CD4-positive, alpha-beta memory T cell (primary cell): ENCODE results near the gene UCN. TPM values are rescaled to one million over a fixed set of nuclear protein-coding genes. Genes with fewer than 3 reads are reported as not detected.

ENCODE experiments used
- CTCF ChIA-PET: fragments of 350-600 bp; sonication (Branson Sonifier 250); formaldehyde crosslinking; loops from one replicate; lab custom pipeline; 2021; ENCODE audit warnings: inconsistent platforms; ENCODE audit not compliant: partially characterized antibody; lab: Charles Lee
- POLR2A ChIA-PET: fragments of 350-600 bp; sonication (Branson Sonifier 250); formaldehyde crosslinking; loops from one replicate; lab custom pipeline; 2021; ENCODE audit not compliant: partially characterized antibody; lab: Charles Lee
- DNase-seq, 5 donors: peaks; one replicate each; pipeline versions ENCODE4 v3.0.0 to v3.0.0-alpha.2; 2020 to 2022; ENCODE audit warnings: mixed read lengths in 1 of 5
- H3K27ac ChIP-seq: one replicate; pipeline ENCODE4 v1.7.0; 2013; ENCODE audit warnings: low read depth, low read length
- H3K27me3 ChIP-seq: 2 replicates; pipeline ENCODE4 v1.7.0; 2013; ENCODE audit warnings: mild to moderate bottlenecking, low read length, moderate library complexity; ENCODE audit not compliant: insufficient read depth
- H3K36me3 ChIP-seq: 2 replicates; pipeline ENCODE4 v1.7.0; 2013; ENCODE audit warnings: mild to moderate bottlenecking, low read length, moderate library complexity; ENCODE audit not compliant: insufficient read depth
- H3K4me1 ChIP-seq: 2 replicates; pipeline ENCODE4 v1.7.0; 2013; ENCODE audit warnings: mild to moderate bottlenecking, low read length, moderate library complexity; ENCODE audit not compliant: insufficient read depth
- H3K4me3 ChIP-seq, 2 donors: one replicate each; pipeline ENCODE4 v1.7.0; 2013; ENCODE audit warnings: low read length in 2 of 2, mild to moderate bottlenecking in 1 of 2
- H3K9me3 ChIP-seq, 2 donors: one replicate each; pipeline ENCODE4 v1.7.0; 2013; ENCODE audit warnings: low read length in 2 of 2, control low read depth in 1 of 2; ENCODE audit not compliant: control insufficient read depth in 1 of 2
- H3K27ac Mint-ChIP-seq, 7 donors: one replicate each; pipeline ENCODE4 v1.8.0; 2020 to 2021; ENCODE audit warnings: mixed read lengths in 7 of 7, mild to moderate bottlenecking in 6 of 7, inconsistent platforms in 3 of 7, moderate library complexity in 3 of 7
- H3K27me3 Mint-ChIP-seq, 2 donors: one replicate each; pipeline ENCODE4 v1.8.0; 2020 to 2021; ENCODE audit warnings: mixed read lengths in 2 of 2
- H3K36me3 Mint-ChIP-seq, 2 donors: one replicate each; pipeline ENCODE4 v1.8.0; 2020 to 2021; ENCODE audit warnings: mixed read lengths in 2 of 2, inconsistent platforms in 1 of 2, mild to moderate bottlenecking in 1 of 2
- H3K4me1 Mint-ChIP-seq, 4 donors: one replicate each; pipeline ENCODE4 v1.8.0; 2020 to 2021; ENCODE audit warnings: mixed read lengths in 4 of 4, mild to moderate bottlenecking in 1 of 4
- H3K4me3 Mint-ChIP-seq, 8 donors: one replicate each; pipeline ENCODE4 v1.8.0; 2020 to 2021; ENCODE audit warnings: mixed read lengths in 8 of 8, mild to moderate bottlenecking in 7 of 8, moderate library complexity in 6 of 8, inconsistent platforms in 3 of 8
- H3K9me3 Mint-ChIP-seq, 8 donors: one replicate each; pipeline ENCODE4 v1.8.0; 2020 to 2021; ENCODE audit warnings: mixed read lengths in 8 of 8, mild to moderate bottlenecking in 5 of 8, inconsistent platforms in 3 of 8, moderate library complexity in 1 of 8
- intact Hi-C: fragments of 100-400 bp; cut with micrococcal nuclease; formaldehyde crosslinking; loops from one replicate; pipeline ENCODE4 v1.15.1; 2023
- polyA plus RNA-seq, 2 donors: library from polyadenylated mRNA; unstranded; fragments of 300-500 nt; fragmentation: Illumina TruSeq; gene quantifications; one replicate each; pipeline ENCODE4 v1.2.3, GENCODE V29; 2021
- total RNA-seq, 2 experiments: library from RNA; stranded (reverse); gene quantifications; one replicate each; pipeline ENCODE4 v1.2.3, GENCODE V29; 2021

Gene UCN
- total and polyA plus RNA-seq, 4 experiments from 2014 or later, result 0.84 to 5.4 (median 5.1) TPM; not detected in 1

DNA sequence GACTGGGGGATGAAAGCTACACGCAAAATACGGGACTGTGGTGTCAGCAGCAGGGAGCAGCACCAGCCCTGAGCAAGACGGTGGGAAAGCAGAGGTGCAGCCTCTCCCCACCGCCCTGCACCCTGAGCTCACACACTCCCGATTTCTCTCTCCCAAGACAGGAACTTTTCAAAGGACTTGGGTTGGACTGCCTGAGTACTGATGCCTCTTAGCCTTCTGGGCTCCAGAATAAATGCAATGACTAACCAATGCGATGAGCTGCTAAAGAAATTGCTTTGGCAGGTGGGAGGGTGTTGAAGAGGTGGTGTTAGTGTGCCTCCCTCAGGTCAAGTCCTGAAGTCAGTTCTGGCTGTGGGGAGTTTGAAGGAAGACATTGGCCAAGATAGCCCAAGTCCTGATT is 16.4 kb downstream of the UCN start:
- ChIA-PET POLR2A (no interaction called here), CTCF (interaction anchor here (1.4 to 4.5 kb wide), 4 partner anchors 10 to 330 kb away, joined by 5 to 41 read pairs (median 14); partner anchors contain the start of gene TRIM54)
- Histone ChIP-seq H3K27ac (no peak overlapping the region), H3K27me3 (no peaks in the 10 kb centered on the region), H3K36me3 (no peaks in the 10 kb centered on the region), H3K9me3 (no peaks in the 10 kb centered on the region), H3K4me1 (no peaks in the 10 kb centered on the region), H3K4me3 (no peak overlapping the region)
- no peaks in the 10 kb centered on the region for H3K9me3 Mint-ChIP-seq
- H3K27me3 Mint-ChIP-seq, result peaks cover 18 to 22% of the 10 kb centered on the region in 2 donors
- no peak overlapping the region for H3K27ac Mint-ChIP-seq
- H3K4me1 Mint-ChIP-seq, result no peaks in the 10 kb centered on the region
- no peak overlapping the region for H3K4me3 Mint-ChIP-seq
- intact Hi-C loops, result no loop called here
- no peak for DNase-seq
- no peaks in the 10 kb centered on the region for H3K36me3 Mint-ChIP-seq

GRCh38 chr2:27290549-27290948 is 17.7 kb downstream of the UCN start:
- Mint-ChIP-seq H3K36me3 (no peaks in the 10 kb centered on the region), H3K9me3 (no peaks in the 10 kb centered on the region), H3K4me3 (no peak overlapping the region), H3K27ac (no peak overlapping the region), H3K4me1 (no peaks in the 10 kb centered on the region), H3K27me3 (peaks cover 11 to 17% of the 10 kb centered on the region in 2 donors)
- intact Hi-C loops, result no loop called here
- ChIA-PET CTCF (interaction anchor here (0.8 to 3.4 kb wide), 2 partner anchors 11 to 13 kb away, joined by 3 to 17 read pairs; no protein-coding TSS in a partner anchor), POLR2A (no interaction called here)
- Histone ChIP-seq H3K27ac (no peak overlapping the region), H3K4me3 (no peak overlapping the region), H3K27me3 (no peaks in the 10 kb centered on the region), H3K36me3 (no peaks in the 10 kb centered on the region), H3K4me1 (no peaks in the 10 kb centered on the region), H3K9me3 (no peaks in the 10 kb centered on the region)
- no peak for DNase-seq

GRCh38 chr2:27288610-27289009 is 19.6 kb downstream of the UCN start:
- no peak overlapping the region for H3K4me3 ChIP-seq
- Mint-ChIP-seq H3K4me3 (no peak overlapping the region), H3K27me3 (peaks cover 8 to 25% of the 10 kb centered on the region in 2 donors), H3K4me1 (no peaks in the 10 kb centered on the region), H3K9me3 (no peaks in the 10 kb centered on the region), H3K27ac (no peak overlapping the region), H3K36me3 (no peaks in the 10 kb centered on the region)
- no peaks in the 10 kb centered on the region for H3K9me3 ChIP-seq
- ChIA-PET POLR2A (no interaction called here), CTCF (interaction anchor here (1.0 to 1.1 kb wide), 2 partner anchors 13 to 329 kb away, joined by 3 read pairs; no protein-coding TSS in a partner anchor)
- H3K4me1 ChIP-seq, result no peaks in the 10 kb centered on the region
- intact Hi-C loops, result no loop called here
- no peak overlapping the region for H3K27ac ChIP-seq
- H3K27me3 ChIP-seq, result no peaks in the 10 kb centered on the region
- H3K36me3 ChIP-seq, result no peaks in the 10 kb centered on the region
- DNase-seq, result no peak

DNA sequence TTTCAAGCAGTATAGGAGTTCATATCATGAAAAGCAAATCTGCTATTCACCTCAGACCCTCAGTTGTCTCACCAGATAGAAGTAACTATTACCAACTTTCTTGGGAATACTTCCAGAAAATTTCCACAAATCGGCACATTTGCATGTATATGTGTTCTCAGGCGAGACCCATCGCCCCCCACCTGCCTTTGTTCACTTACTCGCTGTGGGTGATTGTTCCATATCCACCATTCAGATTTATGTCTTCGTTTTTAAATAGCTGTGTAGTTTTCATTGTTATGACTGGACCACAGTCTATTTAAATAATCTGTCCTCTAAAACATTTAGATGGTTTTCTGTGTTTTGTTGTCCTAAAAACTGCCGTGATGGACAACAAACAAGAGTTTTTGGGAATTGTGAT is 22.8 kb downstream of the UCN start:
- ChIA-PET POLR2A (no interaction called here), CTCF (interaction anchor here (0.6 to 9.1 kb wide), 3 partner anchors 18 to 1430 kb away, joined by 3 to 121 read pairs (median 7); no protein-coding TSS in a partner anchor)
- DNase-seq, result no peak
- no peaks in the 10 kb centered on the region for H3K36me3 Mint-ChIP-seq
- no peak overlapping the region for H3K27ac ChIP-seq
- no peak overlapping the region for H3K4me3 Mint-ChIP-seq
- peaks cover 8 to 19% of the 10 kb centered on the region in 2 donors for H3K27me3 Mint-ChIP-seq
- H3K9me3 ChIP-seq, result no peaks in the 10 kb centered on the region
- H3K4me1 ChIP-seq, result no peaks in the 10 kb centered on the region
- no peaks in the 10 kb centered on the region for H3K4me1 Mint-ChIP-seq
- peaks cover 0 to 2% (median 0%) of the 10 kb centered on the region in 8 donors for H3K9me3 Mint-ChIP-seq
- H3K27ac Mint-ChIP-seq, result no peak overlapping the region
- no peaks in the 10 kb centered on the region for H3K36me3 ChIP-seq
- H3K27me3 ChIP-seq, result peaks cover 6% of the 10 kb centered on the region
- intact Hi-C loops, result no loop called here
- H3K4me3 ChIP-seq, result no peak overlapping the region

DNA sequence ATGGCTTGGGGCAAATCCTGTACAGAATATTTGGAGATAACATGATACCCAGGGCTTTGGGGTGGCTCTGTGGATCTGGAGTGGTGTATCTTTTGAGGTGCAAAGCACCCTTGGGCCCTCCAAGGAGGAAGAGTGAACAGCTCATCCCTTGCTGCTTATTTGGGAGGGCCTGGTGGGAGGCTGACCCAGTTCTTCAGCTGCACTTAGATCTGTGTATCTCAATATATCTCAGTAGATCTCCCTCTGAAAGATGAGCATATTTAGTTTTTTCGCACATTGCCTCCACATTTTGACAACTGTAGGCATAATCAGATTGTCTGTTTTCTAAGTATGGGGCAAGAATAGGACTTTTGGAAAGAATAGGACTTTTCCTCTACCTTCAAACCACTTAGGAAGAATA is 23.2 kb downstream of the UCN start:
- no peak for DNase-seq
- Mint-ChIP-seq H3K36me3 (no peaks in the 10 kb centered on the region), H3K27me3 (peaks cover 8 to 19% of the 10 kb centered on the region in 2 donors), H3K27ac (no peak overlapping the region), H3K4me3 (no peak overlapping the region), H3K9me3 (peaks cover 0 to 2% (median 0%) of the 10 kb centered on the region in 8 donors), H3K4me1 (peaks cover 0 to under 1% (median under 1%) of the 10 kb centered on the region in 4 donors)
- H3K36me3 ChIP-seq, result no peaks in the 10 kb centered on the region
- no peaks in the 10 kb centered on the region for H3K9me3 ChIP-seq
- peaks cover 6% of the 10 kb centered on the region for H3K27me3 ChIP-seq
- no peak overlapping the region for H3K27ac ChIP-seq
- CTCF ChIA-PET, result interaction anchor here (0.6 to 9.1 kb wide), 3 partner anchors 18 to 1429 kb away, joined by 3 to 121 read pairs (median 7); no protein-coding TSS in a partner anchor
- no peaks in the 10 kb centered on the region for H3K4me1 ChIP-seq
- intact Hi-C loops, result no loop called here
- POLR2A ChIA-PET, result no interaction called here
- H3K4me3 ChIP-seq, result no peak overlapping the region

DNA sequence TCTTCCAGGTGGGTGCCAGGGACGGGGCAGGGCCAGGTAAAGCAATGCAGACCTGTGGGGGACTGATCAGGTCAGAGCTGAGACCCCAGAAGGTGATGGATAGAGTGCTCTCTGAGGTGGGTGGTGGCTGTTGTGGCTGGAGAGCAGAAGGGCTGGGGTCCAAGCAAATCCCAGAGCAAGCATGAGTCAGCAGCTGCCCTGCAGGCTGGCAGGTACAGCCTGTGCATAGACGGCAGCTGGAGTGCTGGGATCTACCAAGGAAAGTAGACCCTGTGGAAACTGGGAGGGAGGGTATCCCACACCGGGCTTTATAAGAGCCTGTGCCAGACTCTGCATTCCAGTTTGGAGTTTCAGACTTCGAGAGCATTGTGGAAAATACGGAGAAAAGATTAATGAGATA is 25.4 kb downstream of the UCN start:
- H3K9me3 ChIP-seq, result no peaks in the 10 kb centered on the region
- ChIA-PET POLR2A (interaction anchor here (1.0 kb wide), 1 partner anchor 35 kb away, joined by 3 read pairs; no protein-coding TSS in a partner anchor), CTCF (interaction anchor here (1.2 to 9.1 kb wide), 7 partner anchors 10 to 437 kb away, joined by 3 to 125 read pairs (median 12); no protein-coding TSS in a partner anchor)
- intact Hi-C loops, result no loop called here
- no peak overlapping the region for H3K27ac Mint-ChIP-seq
- no peaks in the 10 kb centered on the region for H3K36me3 ChIP-seq
- H3K4me1 Mint-ChIP-seq, result peaks cover 0 to 4% (median 1%) of the 10 kb centered on the region in 4 donors
- H3K27me3 Mint-ChIP-seq, result peaks cover 6 to 21% of the 10 kb centered on the region in 2 donors
- no peak overlapping the region for H3K4me3 Mint-ChIP-seq
- H3K4me3 ChIP-seq, result no peak overlapping the region
- peaks cover 6% of the 10 kb centered on the region for H3K27me3 ChIP-seq
- no peak overlapping the region for H3K27ac ChIP-seq
- H3K4me1 ChIP-seq, result no peaks in the 10 kb centered on the region
- peaks cover 0 to 2% (median 0%) of the 10 kb centered on the region in 8 donors for H3K9me3 Mint-ChIP-seq
- no peaks in the 10 kb centered on the region for H3K36me3 Mint-ChIP-seq
- DNase-seq, result no peak

DNA sequence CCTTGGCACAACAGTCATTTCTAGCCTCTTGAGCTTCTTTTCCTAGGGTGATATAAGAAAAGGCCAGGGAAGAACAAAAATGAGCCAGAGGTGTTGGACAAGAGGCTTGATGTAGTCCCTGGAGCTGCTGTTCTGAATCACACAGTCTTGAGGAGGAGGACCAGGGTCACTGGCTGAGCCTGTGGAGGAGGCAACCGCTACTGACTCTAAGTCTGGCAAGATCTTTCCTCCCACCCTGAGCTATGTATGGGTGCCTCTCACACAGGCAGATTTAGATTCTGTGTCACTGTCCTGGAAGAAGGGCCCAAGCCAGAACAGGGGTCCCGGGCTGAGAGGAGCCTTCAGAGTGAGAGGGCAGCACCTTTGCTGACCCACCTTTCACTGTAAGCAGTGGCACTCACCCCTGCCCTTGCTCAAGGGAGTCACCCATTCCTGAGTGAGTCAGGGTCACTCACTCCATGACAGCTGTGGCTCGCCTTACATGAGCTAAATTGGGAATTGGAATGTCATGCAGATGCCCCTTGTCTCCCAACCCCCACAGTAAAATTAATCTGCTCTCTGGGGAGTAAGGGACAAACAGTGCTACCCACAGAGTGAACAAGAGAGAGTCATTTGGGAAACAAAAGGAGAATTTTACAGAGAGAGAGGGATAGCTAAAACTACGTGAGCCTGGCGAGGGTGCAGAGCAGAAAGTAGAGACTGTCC is 26.2 kb downstream of the UCN start, which contains the start of gene TRIM54:
TSS of gene TRIM54 (plus strand) at position 575 of the 705 bp plus-strand sequence. CDS start 303 bp downstream, outside the sequence.
- intact Hi-C loops, result no loop called here
- ChIA-PET POLR2A (interaction anchor here (1.0 kb wide), 1 partner anchor 34 kb away, joined by 3 read pairs; no protein-coding TSS in a partner anchor), CTCF (interaction anchor here (0.6 to 9.1 kb wide), 14 partner anchors 9 to 436 kb away, joined by 3 to 125 read pairs (median 16); partner anchors contain the start of gene SLC30A3)
- no peaks in the 10 kb centered on the region for H3K36me3 ChIP-seq
- H3K9me3 ChIP-seq, result no peaks in the 10 kb centered on the region
- no peak within 1 kb of the TSS for H3K4me3 ChIP-seq
- no peaks in the 10 kb centered on the region for H3K4me1 ChIP-seq
- Mint-ChIP-seq H3K4me3 (no peak within 1 kb of the TSS), H3K27ac (peak within 1 kb of the TSS in 1 of 7 donors; percentile 62), H3K4me1 (peaks cover 0 to 4% (median 1%) of the 10 kb centered on the region in 4 donors), H3K36me3 (no peaks in the 10 kb centered on the region), H3K27me3 (peaks cover 11 to 25% of the 10 kb centered on the region in 2 donors), H3K9me3 (peaks cover 0 to 2% (median 0%) of the 10 kb centered on the region in 8 donors)
- H3K27ac ChIP-seq, result no peak within 1 kb of the TSS
- no peak for DNase-seq
- H3K27me3 ChIP-seq, result peaks cover 6% of the 10 kb centered on the region
